HPDE6-E6E7 (cell line): ENCODE results near the gene SRR.
A peak's percentile ranks its signal among the peaks of the same experiment; 100 is the strongest.
"Not testable (repeated sequence)": the region's sequence is repeated elsewhere in the genome, so short reads cannot be mapped to it uniquely, and the experiment has no call there.

ENCODE experiments used
- DNase-seq: peaks from one replicate; pipeline ENCODE4 v3.0.0; 2011; ENCODE audit warnings: missing footprints; ENCODE audit errors: extremely low spot score

SRR gene

DNA sequence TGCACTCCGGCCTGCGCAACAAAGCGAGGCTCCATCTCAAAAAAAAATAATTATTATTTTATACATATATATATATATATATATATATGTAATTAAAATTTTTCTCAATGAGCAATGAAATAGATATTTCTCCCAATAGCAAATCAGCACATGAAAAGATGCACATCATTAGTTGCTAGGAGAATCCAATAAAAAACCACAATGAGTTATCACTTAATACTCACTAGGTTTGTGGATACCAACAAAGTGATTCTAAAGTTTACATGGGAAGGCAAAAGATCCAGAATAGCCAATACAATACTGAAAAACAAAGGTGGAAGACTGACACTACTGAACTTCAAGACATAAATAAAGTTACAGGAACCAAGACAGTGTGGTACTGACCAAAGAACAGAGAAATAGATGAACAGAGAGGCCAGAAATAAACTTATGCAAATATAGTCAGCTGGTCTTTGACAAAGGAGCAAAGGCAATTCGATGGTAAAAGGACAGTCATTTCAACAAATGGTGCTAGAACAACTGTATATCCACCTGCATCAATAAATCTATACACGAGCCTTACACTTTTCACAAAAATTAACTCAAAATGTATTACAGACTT is 13.8 kb upstream of the SRR start:
- no peak for DNase-seq

DNA sequence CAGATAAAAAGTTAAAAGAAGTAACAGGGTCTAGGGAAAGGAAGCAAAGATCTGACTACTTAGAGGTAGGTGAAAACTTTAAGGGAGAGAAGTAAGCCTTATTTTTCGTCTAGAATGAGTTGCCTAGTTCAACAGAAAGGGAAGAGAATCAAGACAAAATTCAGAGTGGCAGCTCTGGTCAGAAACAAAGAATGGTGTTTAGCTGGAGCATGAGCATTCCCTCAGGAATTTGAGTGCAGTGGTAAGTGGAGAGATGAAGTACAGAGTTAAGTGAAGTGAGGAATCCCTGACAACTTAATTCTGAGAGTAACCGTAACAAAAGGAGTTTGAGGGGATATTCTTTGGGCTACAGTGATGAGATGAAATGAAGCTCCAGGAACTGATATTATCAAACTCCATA is 11.7 kb upstream of the SRR start:
- DNase-seq = no peak

DNA sequence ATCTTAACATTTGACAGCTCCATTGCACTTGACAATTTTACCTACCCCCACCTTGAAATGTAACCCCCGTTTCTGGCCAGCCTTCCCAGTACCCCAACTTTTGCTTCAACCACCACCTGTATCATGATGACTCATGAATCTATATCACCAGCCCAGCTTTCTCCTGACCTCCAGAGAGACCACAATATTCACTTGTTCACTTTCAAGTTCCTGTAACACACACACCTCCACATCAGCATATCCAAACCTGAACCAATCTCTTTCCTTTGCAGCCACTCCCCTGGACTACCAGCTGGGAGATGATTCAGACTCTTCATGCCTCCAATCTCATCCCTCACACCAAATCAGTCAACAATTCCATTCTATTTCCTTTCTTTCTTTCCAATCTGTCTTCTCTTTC is 8.2 kb upstream of the SRR start:
- no peak for DNase-seq

- DNase-seq = no peak
These were observed 6.7 kb upstream of the SRR start for GRCh38 chr17:2297023-2297422.

- DNase-seq = no peak
These were observed 4.6 kb upstream of the SRR start for GRCh38 chr17:2299136-2299535.

DNA sequence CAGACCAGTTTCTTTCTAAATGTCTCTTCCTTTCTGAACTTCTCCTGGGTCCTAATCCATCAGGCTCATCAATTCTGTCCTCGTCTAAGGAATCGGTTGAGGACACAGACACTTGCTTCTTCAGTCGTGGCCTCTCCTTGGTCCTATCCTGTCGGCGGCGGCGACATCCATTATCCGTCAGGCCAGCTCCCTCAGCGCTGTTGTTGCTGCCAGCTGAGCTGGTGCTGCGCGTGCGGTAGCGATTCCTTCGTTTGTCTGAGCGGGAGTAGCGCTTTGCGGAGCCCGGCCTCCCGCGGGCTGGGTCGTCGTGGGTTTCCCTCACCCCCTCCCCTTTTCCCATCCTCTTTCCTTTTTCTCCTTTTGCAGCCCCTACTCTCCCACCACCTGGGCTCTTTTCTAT is 4.0 kb upstream of the SRR start:
- no peak for DNase-seq

DNA sequence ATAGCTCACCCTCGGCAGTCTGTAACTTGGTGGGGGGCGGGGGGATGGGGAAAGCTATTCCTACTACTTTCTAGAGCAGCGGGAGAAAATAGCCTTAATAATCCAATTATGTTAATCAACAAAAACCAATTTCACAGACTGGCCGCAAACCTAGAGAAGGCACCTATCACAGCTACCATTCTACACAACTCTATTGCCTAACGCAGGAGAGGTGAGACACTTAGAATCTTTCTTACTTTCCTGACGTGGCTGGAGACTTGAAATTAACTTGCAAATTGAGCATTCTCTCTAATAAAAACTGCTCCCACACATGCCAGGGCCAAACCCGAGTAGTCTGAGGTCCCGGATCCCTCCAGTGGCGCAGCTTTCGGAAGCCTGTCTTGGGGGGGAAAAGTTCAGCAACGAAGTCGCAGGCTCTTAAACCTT is 959 bp upstream of the SRR start:
- DNase-seq = peak; percentile 6

GRCh38 chr17:2304931-2305330 is 1.2 kb downstream of the SRR start:
- DNase-seq = no peak

- no peak for DNase-seq
These were observed 5.8 kb downstream of the SRR start for GRCh38 chr17:2309338-2310154.

- no peak for DNase-seq
These were observed 9.0 kb downstream of the SRR start for GRCh38 chr17:2312736-2313135.

- DNase-seq = not testable (repeated sequence)
These were observed 13.1 kb downstream of the SRR start for GRCh38 chr17:2316916-2317205.

DNA sequence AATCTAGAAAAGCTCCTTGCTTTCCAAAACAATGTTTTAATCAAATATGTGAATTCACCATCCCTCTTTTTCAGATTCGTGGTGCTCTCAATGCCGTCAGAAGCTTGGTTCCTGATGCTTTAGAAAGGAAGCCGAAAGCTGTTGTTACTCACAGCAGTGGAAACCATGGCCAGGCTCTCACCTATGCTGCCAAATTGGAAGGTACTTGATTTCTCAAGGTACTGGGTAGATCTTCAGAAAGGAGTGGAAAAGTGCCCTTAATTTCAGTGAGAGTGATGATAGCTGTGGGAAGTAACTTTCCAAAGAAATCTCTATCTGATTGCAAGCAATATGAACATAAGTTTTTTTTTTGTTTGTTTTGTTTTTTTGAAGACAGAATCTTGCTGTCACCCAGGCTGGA is 14.0 kb downstream of the SRR start:
- no peak for DNase-seq

DNA sequence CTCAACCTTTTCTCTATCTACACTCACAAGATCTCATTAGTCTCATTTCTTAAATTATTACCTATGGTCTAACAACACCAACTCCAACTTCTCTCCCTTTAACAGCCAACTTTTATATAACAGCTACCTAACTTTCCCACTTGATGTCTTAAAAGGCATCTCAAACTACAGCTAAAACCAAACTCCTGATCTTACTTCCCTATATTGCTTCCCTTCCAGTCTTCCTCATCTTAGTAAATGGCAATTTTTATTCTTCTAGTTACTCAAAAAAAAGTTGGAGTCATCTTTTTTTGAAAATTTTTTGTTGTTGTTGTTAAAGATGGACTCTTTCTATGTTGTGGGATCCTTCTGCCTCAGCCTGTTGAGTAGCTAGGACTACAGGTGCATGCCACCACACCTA is 15.3 kb downstream of the SRR start:
- DNase-seq = no peak

GRCh38 chr17:2321399-2321798 is 17.6 kb downstream of the SRR start:
- DNase-seq = no peak

GRCh38 chr17:2323629-2324314 is 20.0 kb downstream of the SRR start:
- DNase-seq = no peak

DNA sequence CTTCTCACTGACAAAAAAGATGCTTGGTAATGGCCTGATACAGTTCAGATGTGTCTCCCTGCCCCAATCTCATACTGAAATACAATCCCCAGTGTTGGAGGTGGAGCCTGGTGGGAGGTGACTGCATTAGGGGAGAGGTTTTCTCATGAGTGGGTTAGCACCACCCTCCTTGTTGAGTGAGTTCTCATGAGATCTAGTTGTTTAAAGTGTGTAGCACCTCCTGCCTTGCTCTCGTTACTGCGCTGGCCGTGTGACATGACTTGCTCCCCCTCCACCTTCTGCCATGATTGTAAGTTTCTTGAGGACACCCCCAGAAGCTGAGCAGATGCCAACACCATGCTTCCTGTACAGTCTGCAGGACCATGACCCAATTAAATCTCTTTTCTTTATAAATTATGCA is 27.6 kb downstream of the SRR start:
- no peak for DNase-seq

- DNase-seq = no peak
These were observed 32.0 kb downstream of the SRR start for GRCh38 chr17:2335726-2336214.

DNA sequence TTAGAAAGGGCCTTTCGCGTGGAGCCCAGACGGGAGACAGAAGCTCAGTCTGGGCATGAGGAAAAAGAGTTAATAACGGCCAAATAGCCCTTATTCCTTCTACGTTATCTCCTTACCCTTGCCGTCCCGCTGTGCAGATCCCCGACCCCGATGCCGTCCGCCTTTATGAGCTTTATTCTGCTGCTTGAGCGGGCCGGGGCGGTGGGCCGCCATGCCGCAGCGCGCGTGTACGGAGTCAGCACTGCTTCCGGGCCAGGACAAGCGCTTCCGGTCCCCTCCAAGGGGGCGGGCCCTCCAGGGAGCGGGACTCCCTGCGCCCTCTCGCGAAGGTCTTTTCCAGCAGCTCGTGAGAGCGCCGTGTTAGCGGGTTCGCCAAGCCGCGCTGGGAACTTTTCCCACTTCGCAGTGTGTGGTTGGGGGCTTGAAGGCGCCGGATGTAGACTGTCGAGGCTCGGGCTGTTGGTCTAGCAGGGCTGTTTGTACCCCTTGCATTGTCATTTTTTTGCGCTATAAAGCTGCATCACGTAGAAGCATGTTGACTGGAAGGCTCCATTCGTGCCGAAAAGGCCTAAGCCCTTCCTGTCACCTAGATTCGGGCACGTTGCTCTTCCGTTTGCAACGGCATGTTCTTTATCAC is 32.6 kb downstream of the SRR start, which contains the start of gene TSR1:
Gene TSR1 (minus strand): TSS at position 243 of the 637 bp plus-strand sequence. CDS start 30 bp downstream, at position 213.
- peak; percentile 95 for DNase-seq

GRCh38 chr17:2336852-2337543 is 33.2 kb downstream of the SRR start, which contains the start of gene SGSM2:
Gene SGSM2 (plus strand): TSS chr17:2337501. CDS start chr17:2337689, 188 bp downstream.
- DNase-seq = no peak

- peak; percentile 72 for DNase-seq
These were observed 34.0 kb downstream of the SRR start for GRCh38 chr17:2337544-2338314.

- DNase-seq = no peak
These were observed 34.5 kb downstream of the SRR start for GRCh38 chr17:2338315-2338657.
